Jurkat, Clone E6-1 (cell line): ENCODE data around the gene HOXB13.

Experiments
- DNase-seq: peaks from one replicate; pipeline ENCODE4 v3.0.0-alpha.2; 2011; ENCODE audit warnings: low read depth, low spot score
- H3K4me3 ChIP-seq: 2 replicates; pipeline ENCODE4 v1.5.1; 2011; ENCODE audit warnings: mild to moderate bottlenecking, low read length, control low read depth, moderate library complexity

The HOXB13 gene

GRCh38 chr17:48729335-48730239 is 1.0 kb upstream of the HOXB13 start:
- no peak for DNase-seq
- H3K4me3 ChIP-seq: peak overlapping the region; percentile 56; the same call in 1 of the 2 replicates

- H3K4me3 ChIP-seq: peak overlapping the region; percentile 56; the same call in 1 of the 2 replicates
- no peak for DNase-seq
Observed at GRCh38 chr17:48727415-48728175, 955 bp downstream of the HOXB13 start.

GRCh38 chr17:48726916-48727286 is 1.6 kb downstream of the HOXB13 start:
- DNase-seq: no peak
- H3K4me3 ChIP-seq: no peak overlapping the region

GRCh38 chr17:48726114-48726915 is 2.2 kb downstream of the HOXB13 start:
- DNase-seq: no peak

GRCh38 chr17:48725288-48726064 is 3.1 kb downstream of the HOXB13 start:
- no peak for DNase-seq
- H3K4me3 ChIP-seq: no peak overlapping the region

More at GRCh38 chr17:48726114-48726915, 2.2 kb downstream of the HOXB13 start:
- H3K4me3 ChIP-seq: no peak overlapping the region

GRCh38 chr17:48725004-48725287 is 3.6 kb downstream of the HOXB13 start:
- DNase-seq: no peak
- no peak overlapping the region for H3K4me3 ChIP-seq

GRCh38 chr17:48724251-48725003 is 4.1 kb downstream of the HOXB13 start:
- H3K4me3 ChIP-seq: no peak overlapping the region

GRCh38 chr17:48723423-48724250 is 4.9 kb downstream of the HOXB13 start:
- H3K4me3 ChIP-seq: no peak overlapping the region
- no peak for DNase-seq

More at GRCh38 chr17:48724251-48725003, 4.1 kb downstream of the HOXB13 start:
- DNase-seq: peak; percentile 32

- no peak within 1 kb of the TSS for H3K4me3 ChIP-seq
- no peak for DNase-seq
Observed at GRCh38 chr17:48722915-48723422, 5.6 kb downstream of the HOXB13 start, which contains the start of gene PRAC2. Gene PRAC2 (plus strand): TSS chr17:48723185. CDS start chr17:48724411, 1,226 bp downstream.

- H3K4me3 ChIP-seq: no peak within 1 kb of the TSS
- DNase-seq: no peak
Observed at GRCh38 chr17:48722201-48722907, 6.2 kb downstream of the HOXB13 start, which contains the start of gene PRAC1. Gene PRAC1 (minus strand): TSS chr17:48722518. CDS start chr17:48722392, 126 bp downstream.

GRCh38 chr17:48721009-48721402 is 7.5 kb downstream of the HOXB13 start:
- no peak overlapping the region for H3K4me3 ChIP-seq
- no peak for DNase-seq

- no peak for DNase-seq
- H3K4me3 ChIP-seq: no peak overlapping the region
Observed at GRCh38 chr17:48720266-48721008, 8.1 kb downstream of the HOXB13 start.

GRCh38 chr17:48719642-48720265 is 8.8 kb downstream of the HOXB13 start:
- H3K4me3 ChIP-seq: no peak overlapping the region
- no peak for DNase-seq

- no peak for DNase-seq
- H3K4me3 ChIP-seq: no peak overlapping the region
Observed at GRCh38 chr17:48718761-48719641, 9.5 kb downstream of the HOXB13 start.
